ENCODE measurements around the gene TLCD3B. TPM values are rescaled to one million over a fixed set of nuclear protein-coding genes. Genes with fewer than 3 reads are reported as not detected.

The TLCD3B gene
- total RNA-seq, 1 donor from 2014 or later: not detected

DNA sequence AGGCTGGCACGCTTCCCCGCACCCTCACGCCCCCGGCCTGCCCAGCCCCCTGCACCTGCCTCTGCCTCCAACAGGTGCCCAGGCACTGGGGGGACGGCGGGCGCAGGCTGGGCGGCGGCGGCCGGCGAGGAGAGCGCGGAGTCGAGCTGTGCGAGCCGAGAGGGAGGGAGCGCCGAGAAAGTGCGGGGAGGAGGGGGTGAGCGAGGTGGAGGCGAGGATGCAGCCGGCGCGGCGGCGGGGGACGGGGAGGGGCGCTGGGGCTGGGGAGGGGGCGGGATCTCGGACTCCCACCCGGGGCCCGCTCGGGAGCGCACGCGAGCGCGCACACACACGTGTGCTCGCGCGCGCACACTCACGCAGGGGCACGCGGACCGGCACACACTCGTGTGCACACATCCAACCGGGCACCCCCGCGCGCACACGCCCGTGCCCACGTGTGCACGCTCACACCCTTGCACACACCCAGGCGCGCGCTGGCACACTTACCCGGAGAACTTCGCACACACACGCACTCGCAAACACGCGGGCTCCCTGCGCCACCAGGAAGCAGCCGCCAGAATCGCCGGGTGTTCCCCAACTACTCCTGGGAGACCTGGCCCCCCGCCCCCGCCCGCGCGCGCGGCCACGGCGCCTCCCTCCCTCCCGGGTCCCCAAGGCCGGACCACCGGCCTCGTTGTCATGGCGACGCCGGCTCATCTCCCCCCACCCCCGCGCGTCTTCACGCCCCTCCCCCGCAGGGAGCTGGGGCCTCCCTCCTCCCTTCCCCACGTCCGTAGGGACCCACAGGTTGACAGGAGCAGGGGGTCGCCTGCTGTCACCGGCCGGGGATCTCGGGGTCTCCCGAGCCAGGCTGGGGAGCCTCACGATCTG is 20.0 kb downstream of the TLCD3B start, which contains the start of gene DOC2A:
Gene DOC2A (minus strand): TSS at position 184 of the 870 bp plus-strand sequence. CDS start 805 bp downstream, outside the sequence.
- Histone ChIP-seq H3K4me1 (peaks cover 20% of the 10 kb centered on the region), H3K36me3 (no peaks in the 10 kb centered on the region), H3K27me3 (ENCODE audit: low read depth) (peaks cover 54% of the 10 kb centered on the region), H3K4me3 (peak within 1 kb of the TSS; percentile 60), H3K9me3 (replicated peaks) (no peaks in the 10 kb centered on the region), H3K27ac (replicated peaks) (no peak within 1 kb of the TSS)
- TF ChIP-seq, protein P1, sequence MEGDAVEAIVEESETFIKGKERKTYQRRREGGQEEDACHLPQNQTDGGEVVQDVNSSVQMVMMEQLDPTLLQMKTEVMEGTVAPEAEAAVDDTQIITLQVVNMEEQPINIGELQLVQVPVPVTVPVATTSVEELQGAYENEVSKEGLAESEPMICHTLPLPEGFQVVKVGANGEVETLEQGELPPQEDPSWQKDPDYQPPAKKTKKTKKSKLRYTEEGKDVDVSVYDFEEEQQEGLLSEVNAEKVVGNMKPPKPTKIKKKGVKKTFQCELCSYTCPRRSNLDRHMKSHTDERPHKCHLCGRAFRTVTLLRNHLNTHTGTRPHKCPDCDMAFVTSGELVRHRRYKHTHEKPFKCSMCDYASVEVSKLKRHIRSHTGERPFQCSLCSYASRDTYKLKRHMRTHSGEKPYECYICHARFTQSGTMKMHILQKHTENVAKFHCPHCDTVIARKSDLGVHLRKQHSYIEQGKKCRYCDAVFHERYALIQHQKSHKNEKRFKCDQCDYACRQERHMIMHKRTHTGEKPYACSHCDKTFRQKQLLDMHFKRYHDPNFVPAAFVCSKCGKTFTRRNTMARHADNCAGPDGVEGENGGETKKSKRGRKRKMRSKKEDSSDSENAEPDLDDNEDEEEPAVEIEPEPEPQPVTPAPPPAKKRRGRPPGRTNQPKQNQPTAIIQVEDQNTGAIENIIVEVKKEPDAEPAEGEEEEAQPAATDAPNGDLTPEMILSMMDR (IDR thresholded peaks at IDR 0.05; ENCODE audit: borderline replicate concordance): no peak
- no peak for DNase-seq
- intact Hi-C loops (cut with micrococcal nuclease): no loop called here

DNA sequence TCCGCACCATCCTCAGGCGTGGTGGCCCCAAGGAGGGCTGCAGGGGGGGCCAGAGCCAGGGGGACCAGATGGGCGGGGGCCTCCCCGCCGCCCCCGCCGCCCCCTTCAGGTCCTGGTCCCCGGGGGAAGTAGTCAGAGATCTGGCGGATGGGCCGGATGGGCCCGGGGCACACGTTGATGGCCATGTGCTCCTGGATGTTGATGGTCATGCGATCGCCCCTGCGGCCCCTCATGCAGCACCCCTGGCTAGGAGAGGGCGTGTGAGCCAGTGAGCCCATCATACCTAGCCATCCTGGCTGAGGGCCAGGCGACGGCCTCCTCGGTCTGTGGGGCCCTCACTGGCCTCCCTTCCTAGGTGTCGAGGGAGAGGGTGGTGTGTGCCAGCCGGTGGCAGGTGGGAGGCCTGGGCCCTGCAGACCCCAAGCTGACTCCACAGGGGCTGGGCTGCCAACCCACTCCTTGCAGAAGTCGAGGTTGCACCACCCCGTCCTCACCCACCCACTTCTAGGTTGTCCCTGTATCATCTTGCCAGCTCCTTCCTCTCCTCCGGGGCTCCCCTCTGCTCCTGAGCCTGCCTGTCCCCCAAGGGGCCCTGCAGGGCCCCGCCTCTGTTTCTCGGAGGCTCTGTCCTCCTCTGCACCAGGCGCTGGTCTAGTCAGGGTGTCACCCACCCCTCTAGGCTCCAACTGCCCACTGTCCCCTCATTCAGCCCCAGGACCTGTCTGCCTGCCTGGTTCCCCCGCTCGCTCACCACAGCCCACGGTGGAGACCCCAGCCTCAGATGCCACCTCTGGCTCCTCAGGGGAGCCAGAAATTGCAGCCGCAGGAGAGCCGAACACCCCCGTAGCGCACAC is 20.9 kb downstream of the TLCD3B start:
- Histone ChIP-seq H3K27ac (replicated peaks) (no peak overlapping the region), H3K27me3 (ENCODE audit: low read depth) (peaks cover 54% of the 10 kb centered on the region), H3K36me3 (no peaks in the 10 kb centered on the region), H3K4me3 (peak overlapping the region; percentile 60), H3K9me3 (replicated peaks) (no peaks in the 10 kb centered on the region), H3K4me1 (peaks cover 29% of the 10 kb centered on the region)
- intact Hi-C loops (cut with micrococcal nuclease): no loop called here
- TF ChIP-seq, protein P1 (IDR thresholded peaks at IDR 0.05; ENCODE audit: borderline replicate concordance): no peak
- DNase-seq: no peak

DNA sequence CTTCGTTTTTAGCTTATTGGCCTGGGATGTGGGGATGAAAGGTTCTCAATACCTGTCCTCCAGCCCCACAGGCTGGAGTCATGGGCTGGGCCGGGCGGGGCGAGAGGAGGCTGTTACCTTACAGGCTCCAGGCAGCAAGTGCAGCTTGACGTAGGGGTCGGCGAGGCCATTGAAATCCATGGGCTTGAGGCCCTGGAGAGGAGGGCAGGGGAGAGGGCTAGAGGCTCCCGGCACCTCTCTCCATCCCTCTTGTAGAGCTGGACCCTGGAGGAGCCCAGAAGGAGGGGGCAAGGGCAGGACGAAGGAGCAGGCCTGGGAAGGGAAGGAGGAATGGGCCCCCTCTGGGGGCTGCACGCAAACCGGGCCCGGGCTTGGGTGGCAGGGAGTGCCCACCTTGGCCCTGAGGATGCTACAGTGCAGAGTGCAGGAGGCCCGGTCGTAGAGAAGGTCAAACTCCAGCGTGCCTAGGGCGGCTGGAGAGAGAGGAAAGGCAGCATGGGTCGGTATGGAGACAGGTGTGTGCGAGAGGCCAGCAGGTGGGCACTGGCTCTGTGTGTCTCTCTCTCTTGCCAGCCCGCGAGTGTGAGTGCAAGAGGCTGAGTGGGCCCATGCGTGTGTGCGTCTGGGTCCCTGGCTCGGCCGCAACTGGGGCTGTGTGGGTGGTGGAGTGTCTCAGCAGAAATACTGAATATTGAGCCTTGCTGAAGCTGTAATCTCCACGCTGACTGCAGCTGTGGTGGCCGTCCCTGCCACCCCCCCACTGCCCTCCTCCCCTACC is 21.8 kb downstream of the TLCD3B start:
- intact Hi-C loops (cut with micrococcal nuclease): no loop called here
- TF ChIP-seq, protein P1 (IDR thresholded peaks at IDR 0.05; ENCODE audit: borderline replicate concordance): no peak
- Histone ChIP-seq H3K4me3 (no peak overlapping the region), H3K4me1 (peaks cover 29% of the 10 kb centered on the region), H3K36me3 (no peaks in the 10 kb centered on the region), H3K27ac (replicated peaks) (no peak overlapping the region), H3K9me3 (replicated peaks) (no peaks in the 10 kb centered on the region), H3K27me3 (ENCODE audit: low read depth) (peaks cover 54% of the 10 kb centered on the region)
- DNase-seq: no peak

DNA sequence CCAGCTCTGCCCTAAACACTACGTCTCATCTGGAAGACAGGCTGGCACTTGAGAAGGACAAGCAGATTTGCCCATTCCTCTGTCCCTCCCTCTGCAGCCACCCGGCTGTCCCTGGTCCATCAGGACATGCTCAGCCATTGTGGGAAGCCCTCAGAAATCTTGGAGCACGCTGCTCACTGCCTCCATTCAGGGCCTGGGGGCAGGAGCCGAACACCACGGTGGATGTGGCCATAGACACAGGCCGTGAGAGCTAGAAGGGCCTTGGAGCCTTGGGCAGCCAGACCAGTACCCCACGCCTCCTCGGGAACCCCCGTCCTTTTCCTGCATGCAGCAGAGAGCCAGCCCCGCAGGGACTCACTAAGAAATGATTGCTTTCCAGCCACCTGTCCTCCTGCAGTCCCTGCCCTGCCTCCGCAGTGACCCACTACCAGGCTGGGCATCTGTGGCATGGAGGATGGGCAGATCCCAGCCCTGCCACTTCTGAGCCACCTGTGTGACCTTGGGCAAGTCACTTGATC is 23.6 kb downstream of the TLCD3B start:
- intact Hi-C loops (cut with micrococcal nuclease): no loop called here
- peaks cover 29% of the 10 kb centered on the region for H3K4me1 ChIP-seq
- no peak for DNase-seq
- H3K27me3 ChIP-seq (ENCODE audit: low read depth): peaks cover 46% of the 10 kb centered on the region
- TF ChIP-seq, protein P1 (IDR thresholded peaks at IDR 0.05; ENCODE audit: borderline replicate concordance): no peak
- H3K36me3 ChIP-seq: no peaks in the 10 kb centered on the region
- H3K9me3 ChIP-seq (replicated peaks): no peaks in the 10 kb centered on the region
- H3K4me3 ChIP-seq: no peak overlapping the region
- H3K27ac ChIP-seq (replicated peaks): no peak overlapping the region

Measured in left ventricle myocardium inferior (tissue), 1 donor.